Fibroblast of upper back skin (primary cell): ENCODE results near the gene SPDYE3.
"Not testable (repeated sequence)": the region's sequence is repeated elsewhere in the genome, so short reads cannot be mapped to it uniquely, and the experiment has no call there.

ENCODE experiments used
- DNase-seq: peaks from one replicate; pipeline ENCODE4 v3.0.0-alpha.2; 2013

The SPDYE3 gene

DNA sequence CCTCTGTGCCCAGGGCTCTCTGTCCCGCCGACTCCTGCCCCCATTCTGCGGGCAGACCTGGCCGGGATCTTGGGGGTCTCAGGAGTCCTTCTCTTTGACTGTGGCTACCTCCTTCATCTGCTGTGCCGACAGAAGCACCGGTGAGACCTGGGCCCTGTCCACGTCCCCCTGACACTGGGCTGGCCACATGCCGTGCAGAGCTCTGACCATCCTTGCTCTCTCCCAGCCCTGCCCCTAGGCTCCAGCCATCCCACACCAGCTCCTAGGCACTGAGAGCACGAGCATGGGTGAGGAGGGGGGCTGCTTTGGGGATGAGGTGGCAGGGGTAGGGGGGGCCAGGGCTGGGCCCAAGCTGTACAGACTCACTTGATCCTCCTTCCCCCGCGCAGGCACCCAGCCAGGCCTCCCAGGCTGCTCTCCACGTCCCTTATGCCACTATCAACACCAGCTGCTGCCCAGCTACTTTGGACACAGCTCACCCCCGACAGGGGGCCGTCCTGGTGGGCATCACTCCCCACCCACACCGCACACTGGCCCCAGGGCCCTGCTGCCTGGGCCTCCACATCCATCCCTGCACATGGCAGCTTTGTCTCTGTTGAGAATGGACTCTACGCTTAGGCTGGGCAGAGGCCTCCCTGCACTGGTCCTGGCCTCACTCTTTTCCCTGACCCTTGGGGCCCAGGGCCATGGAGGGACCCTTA is 45.6 kb downstream of the SPDYE3 start:
- DNase-seq, result no peak

GRCh38 chr7:100353685-100354330 is 46.3 kb downstream of the SPDYE3 start:
- DNase-seq, result no peak

DNA sequence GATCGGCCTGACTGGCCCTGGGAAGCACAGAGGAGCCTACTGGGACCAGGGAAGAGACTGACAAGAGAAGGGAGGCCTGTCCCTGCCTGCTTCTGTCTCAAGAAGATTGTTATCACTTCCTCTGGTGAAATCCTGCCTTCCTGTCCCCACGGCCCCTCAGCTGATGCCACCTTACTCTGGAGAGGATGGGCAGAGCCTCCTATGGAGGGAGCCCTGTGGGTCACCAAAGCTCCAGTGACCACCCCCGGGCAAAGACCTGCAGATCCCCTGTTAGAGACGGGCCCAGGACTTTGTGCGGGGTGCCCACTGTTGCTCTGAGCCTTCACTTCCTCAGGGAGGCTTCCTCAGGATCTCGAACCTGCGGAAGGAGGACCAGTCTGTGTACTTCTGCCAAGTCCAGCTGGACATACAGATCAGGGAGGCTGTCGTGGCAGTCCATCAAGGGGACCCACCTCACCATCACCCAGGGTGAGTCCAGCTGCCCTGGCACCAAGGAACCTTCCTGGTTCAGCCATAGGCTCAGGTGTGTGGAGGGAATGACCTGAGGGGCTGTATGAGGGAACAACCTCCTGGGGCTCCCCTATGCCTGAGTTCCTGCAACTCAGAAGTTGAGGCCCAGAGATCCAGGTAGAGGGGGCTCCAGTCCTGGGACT is 49.0 kb downstream of the SPDYE3 start:
- DNase-seq, result no peak

DNA sequence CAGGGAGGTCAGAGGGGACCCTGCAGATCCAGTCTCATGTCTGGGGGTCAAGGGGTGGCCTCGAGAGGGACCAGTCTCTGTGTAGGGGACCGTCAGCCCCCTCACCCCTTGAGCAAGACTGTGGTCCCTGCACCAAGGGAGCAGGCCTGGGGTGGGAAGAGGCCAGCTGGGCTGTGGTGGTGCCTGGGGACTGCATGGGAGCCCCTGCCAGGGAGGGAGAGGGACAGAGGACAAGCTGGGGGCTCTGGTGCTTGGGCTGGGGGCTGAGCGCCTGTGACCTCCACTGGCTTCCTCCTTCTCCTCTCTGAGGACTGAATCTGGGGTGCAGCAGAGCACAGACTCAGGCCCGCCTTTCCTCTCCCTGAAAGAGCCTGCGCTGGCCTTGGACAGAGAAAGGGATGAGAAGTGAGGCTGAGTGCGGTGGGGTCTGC is 49.6 kb downstream of the SPDYE3 start:
- no peak for DNase-seq

- no peak for DNase-seq
These were observed 50.7 kb downstream of the SPDYE3 start, which contains the start of gene PILRB for GRCh38 chr7:100358027-100358856. Gene PILRB (plus strand): TSS chr7:100358117. CDS start chr7:100358303, 186 bp downstream.

- no peak for DNase-seq
These were observed 51.3 kb downstream of the SPDYE3 start for GRCh38 chr7:100358857-100359212.

- no peak for DNase-seq
These were observed 52.8 kb downstream of the SPDYE3 start for GRCh38 chr7:100360135-100360854.

DNA sequence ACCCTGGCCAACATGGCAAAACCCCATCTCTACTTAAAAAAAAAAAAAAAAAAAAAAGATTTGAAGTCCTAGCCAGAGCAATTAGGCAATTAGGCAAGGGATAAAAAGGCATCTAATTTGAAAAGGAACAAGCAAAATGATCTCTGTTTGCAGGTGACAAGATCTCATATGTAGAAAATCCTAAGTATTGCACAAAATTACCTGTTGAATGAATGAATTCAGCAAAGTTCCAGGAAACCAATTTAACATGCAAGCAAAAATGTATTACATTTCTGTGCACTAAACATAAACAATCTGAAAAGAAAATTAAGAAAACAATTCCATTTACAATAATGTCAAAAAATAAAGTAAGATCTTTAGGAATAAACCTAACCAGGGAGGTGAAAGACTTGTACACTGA is 55.6 kb downstream of the SPDYE3 start:
- no peak for DNase-seq

DNA sequence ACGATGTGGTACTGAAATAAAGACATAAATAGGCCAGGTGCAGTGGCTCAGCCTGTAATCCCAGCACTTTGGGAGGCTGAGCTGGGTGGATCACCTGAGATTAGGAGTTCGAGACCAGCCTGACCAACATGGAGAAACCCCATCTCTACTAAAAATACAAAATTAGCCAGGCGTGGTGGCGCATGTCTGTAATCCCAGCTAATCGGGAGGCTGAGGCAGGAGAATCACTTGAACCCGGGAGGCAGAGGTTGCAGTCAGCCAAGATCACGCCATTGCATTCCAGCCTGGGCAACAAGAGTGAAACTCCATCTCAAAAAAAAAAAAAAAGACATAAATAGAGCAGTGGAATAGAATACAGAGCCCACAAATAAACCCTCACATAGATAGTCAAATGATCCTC is 56.3 kb downstream of the SPDYE3 start:
- DNase-seq, result not testable (repeated sequence)

DNA sequence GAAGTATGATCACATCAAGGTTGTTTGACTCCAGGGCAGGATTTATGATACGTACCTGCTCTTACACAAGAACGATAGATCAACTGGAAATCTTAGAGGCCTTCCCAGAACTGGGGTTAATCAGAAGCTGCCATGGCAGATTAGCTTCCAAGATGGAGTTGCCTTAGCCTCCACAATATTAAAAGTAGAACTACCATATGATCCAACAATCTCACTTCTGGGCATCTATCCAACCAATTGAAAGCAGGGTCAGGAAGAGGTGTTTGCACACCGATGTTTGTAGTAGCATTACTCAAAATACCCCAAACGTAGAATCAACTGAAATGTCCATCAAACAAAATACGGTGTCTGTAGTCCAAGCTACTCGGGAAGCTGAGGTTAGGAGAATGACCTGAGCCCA is 57.0 kb downstream of the SPDYE3 start:
- DNase-seq, result no peak

DNA sequence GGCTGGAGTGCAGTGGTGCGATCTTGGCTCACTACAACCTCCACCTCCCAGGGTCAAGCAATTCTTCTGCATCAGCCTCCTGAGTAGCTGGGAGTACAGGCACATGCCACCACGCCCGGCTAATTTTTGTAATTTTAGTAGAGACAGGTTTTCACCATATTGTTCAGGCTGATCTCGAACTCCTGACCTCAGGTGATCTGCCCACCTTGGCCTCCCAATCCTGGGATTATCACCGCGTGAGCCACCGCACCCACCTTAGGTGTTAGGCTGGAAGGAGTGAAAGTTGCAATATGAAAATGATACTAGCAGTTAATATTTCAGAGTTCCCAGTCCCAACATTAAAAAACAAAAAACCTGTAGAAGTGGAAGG is 58.5 kb downstream of the SPDYE3 start:
- DNase-seq, result not testable (repeated sequence)

DNA sequence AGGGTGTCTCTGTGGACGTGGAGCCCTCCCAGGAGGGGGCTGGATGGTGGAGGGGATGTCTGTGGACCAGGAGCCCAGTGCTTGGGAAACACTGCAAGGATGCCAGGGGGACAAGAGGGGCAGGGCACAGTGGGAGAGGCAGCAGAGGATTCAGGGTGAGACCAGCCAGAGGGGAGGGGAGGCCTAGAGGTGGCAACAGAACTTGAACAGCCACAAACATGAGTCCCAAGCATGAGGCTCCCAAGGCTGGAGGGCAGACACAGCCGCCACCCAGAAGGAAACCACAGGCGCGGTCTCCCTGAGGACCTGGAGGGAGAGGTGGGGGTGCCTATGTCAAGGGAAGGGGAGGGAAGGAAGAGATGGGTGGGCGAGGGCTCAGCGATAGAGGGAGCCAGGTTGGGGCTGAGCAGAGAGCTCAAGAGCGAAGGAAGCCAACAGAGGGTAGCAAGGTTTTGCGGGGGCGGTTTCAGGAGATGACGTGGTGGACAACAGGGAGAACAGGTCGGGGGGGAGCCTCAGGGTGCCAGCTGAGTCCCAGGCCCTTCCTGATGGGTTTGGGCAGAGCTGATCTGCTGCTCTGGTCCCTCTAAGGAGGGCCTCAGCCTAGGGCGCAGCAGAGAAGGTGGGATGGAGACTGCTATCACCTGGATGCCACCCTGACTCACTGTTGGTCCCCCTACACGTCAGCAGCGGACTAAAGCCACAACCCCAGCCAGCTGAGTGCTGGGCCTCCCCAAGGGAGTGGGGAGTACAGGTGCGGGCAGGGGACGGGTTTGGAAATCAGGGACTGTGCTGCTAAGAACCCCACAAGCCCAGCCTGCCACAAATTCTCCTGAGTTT is 59.1 kb downstream of the SPDYE3 start:
- no peak for DNase-seq

GRCh38 chr7:100367251-100367620 is 59.7 kb downstream of the SPDYE3 start:
- no peak for DNase-seq

GRCh38 chr7:100367676-100368613 is 60.4 kb downstream of the SPDYE3 start:
- no peak for DNase-seq

DNA sequence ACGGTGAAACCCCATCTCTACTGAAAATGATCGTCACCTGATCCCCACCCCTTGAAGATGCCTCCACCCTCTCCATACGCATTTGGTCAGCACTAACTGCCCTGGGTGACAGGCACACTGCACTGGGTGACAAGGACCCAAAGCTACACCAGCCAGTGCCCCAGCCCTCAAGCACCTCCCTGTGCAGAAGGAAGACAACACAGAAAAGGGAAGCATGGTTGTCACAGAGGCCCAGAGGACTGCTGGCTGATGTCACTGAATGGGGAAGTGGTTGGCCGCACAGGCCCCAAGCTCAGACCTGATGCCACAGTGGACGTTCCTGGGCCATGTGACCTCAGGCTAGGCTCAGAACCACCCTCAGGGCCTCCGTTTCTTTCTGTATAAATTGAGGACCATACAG is 61.6 kb downstream of the SPDYE3 start:
- no peak for DNase-seq

DNA sequence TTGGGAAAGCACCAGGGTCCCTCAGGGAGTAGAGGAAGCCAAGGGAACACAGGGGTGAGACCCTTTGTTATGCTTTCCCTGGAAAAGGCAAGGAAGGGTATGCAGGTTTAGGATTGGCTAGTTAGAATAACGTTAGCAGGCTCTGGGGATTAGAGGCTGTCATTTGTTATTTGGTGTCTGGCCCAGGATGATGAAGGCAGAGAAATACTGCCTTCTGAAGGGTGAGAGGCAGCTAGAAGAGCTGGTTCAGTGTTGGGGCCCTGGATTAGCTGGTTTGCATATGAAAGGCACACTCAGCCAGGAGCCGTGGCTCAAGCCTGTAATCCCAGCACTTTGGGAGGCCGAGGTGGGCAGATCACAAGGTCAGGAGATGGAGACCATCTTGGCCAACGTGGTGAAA is 62.8 kb downstream of the SPDYE3 start:
- DNase-seq, result no peak

DNA sequence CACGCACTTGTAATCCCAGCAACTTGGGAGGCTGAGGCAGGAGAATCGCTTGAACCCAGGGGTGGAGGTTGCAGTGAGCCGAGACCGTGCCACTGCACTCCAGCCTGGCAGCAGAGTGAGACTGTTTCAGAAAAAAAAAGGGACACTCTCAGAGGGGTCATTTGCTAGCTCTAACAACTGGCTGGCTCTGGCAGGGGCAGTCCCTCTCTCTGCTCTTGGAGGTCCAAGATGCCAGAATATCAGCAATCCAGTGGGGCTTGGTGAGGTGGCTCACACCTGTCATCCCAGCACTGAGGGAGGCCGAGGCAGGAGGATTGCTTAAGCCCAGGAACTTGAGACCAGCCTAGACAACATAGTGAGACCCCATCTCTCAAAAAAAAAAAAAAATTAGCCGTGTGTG is 63.2 kb downstream of the SPDYE3 start:
- no peak for DNase-seq

- no peak for DNase-seq
These were observed 64.2 kb downstream of the SPDYE3 start for GRCh38 chr7:100371561-100372171.
